Measurements from ENCODE around the gene NCAPD3. TPM values are rescaled to one million over a fixed set of nuclear protein-coding genes. Genes with fewer than 3 reads are reported as not detected.
A peak's percentile ranks its signal among the peaks of the same experiment; 100 is the strongest.

Gene NCAPD3
- total RNA-seq, 1 experiment from 2014 or later: 52.2 TPM

GRCh38 chr11:134124660-134125451 is 98.9 kb downstream of the NCAPD3 start:
- H2BK15ac ChIP-seq (ENCODE audit: low read depth, low read length): no peak overlapping the region
- peak; percentile 76 for DNase-seq
- no peak overlapping the region for H2AK5ac ChIP-seq (ENCODE audit: insufficient read length, low read length)
- H3K36me3 Mint-ChIP-seq (ENCODE audit: insufficient read depth in 1 of 3, low read depth in 3 of 3): peaks cover 0 to 10% (median 10%) of the 10 kb centered on the region in 3 experiments; a peak in 3 of 7 replicates
- peak overlapping the region; percentile 41 to 75 for H3K4me3 Mint-ChIP-seq
- H3K27ac ChIP-seq (ENCODE audit: insufficient read length, low read depth, low read length): no peak overlapping the region
- 0 out of 7 replicates have a peak overlapping the region, but pooled peaks of 1 of the 3 experiments have one; percentile 62 for H3K27ac Mint-ChIP-seq
- H2BK20ac ChIP-seq (ENCODE audit: low read depth, low read length, poor library complexity, severe bottlenecking): no peak overlapping the region
- no peak overlapping the region for H3T11ph ChIP-seq (ENCODE audit: low read length)
- H4K20me1 ChIP-seq (ENCODE audit: control insufficient read depth, insufficient read depth, insufficient read length): no peaks in the 10 kb centered on the region
- peak overlapping the region; percentile 70 for H3K4me2 ChIP-seq (ENCODE audit: insufficient read depth, insufficient read length, low read length)
- H3K4me1 Mint-ChIP-seq: peaks cover 35 to 42% of the 10 kb centered on the region in 2 experiments
- no peak overlapping the region for H3K18ac ChIP-seq (ENCODE audit: insufficient read length, low read depth, low read length)
- peaks cover 30% of the 10 kb centered on the region for H3K27me3 Mint-ChIP-seq (ENCODE audit: low read depth)
- no peak overlapping the region for H3K23ac ChIP-seq (ENCODE audit: insufficient read length, low read depth, low read length)
- H3K14ac ChIP-seq (ENCODE audit: insufficient read depth, low read length): no peak overlapping the region
- H2BK120ac ChIP-seq (ENCODE audit: low read depth, low read length, poor library complexity, severe bottlenecking): no peak overlapping the region
- TF ChIP-seq CTCF (conservative IDR thresholded peaks at IDR 0.05): no peak
- no peak overlapping the region for H4K5ac ChIP-seq (ENCODE audit: insufficient read length, low read depth, low read length)
- no peaks in the 10 kb centered on the region for H3K79me1 ChIP-seq (ENCODE audit: insufficient read depth, low read depth, low read length, poor library complexity, severe bottlenecking)
- no peak overlapping the region for H3K4ac ChIP-seq (ENCODE audit: low read depth, low read length)
- H3K27me3 ChIP-seq (ENCODE audit: insufficient read depth, low read length): peaks cover 4% of the 10 kb centered on the region; the same call in 1 of the 2 replicates
- H2BK12ac ChIP-seq (ENCODE audit: insufficient read length, low read depth, low read length): no peak overlapping the region
- no peaks in the 10 kb centered on the region; a peak in 2 of 5 replicates for H3K9me3 Mint-ChIP-seq
- no peak overlapping the region for H3K56ac ChIP-seq (ENCODE audit: insufficient read length, low read depth, low read length)
- H2BK5ac ChIP-seq (ENCODE audit: insufficient read length, low read length): no peak overlapping the region
- no peaks in the 10 kb centered on the region for H3K79me2 ChIP-seq (ENCODE audit: insufficient read depth, low read length)
- peaks cover 3% of the 10 kb centered on the region for H3K23me2 ChIP-seq (ENCODE audit: insufficient read length, low read depth, low read length, poor library complexity, severe bottlenecking)
- no peak overlapping the region for H2AFZ ChIP-seq (ENCODE audit: low read length)
- H4K91ac ChIP-seq (ENCODE audit: insufficient read length, low read depth, low read length): no peak overlapping the region
- H4K8ac ChIP-seq (replicated peaks; ENCODE audit: insufficient read length, low read depth, low read length): no peak overlapping the region
- H3K9me3 ChIP-seq (ENCODE audit: control insufficient read depth, low read depth, low read length): no peaks in the 10 kb centered on the region
- no peak overlapping the region for H3K9ac ChIP-seq (ENCODE audit: extremely low read depth, insufficient read length, low read length)
- no CpG with 5 or more reads among the region's 54 CpGs for WGBS (ENCODE audit: extremely low coverage, insufficient read length, low lambda C conversion rate)
- H3K4me1 ChIP-seq (ENCODE audit: insufficient read depth, low read length): peaks cover 10% of the 10 kb centered on the region; the same call in 1 of the 2 replicates
